GM12878 (cell line): ENCODE data around the gene NALF2. TPM values are rescaled to one million over a fixed set of nuclear protein-coding genes. Genes with fewer than 3 reads are reported as not detected.

Source experiments
- ATAC-seq: fragments of 200-7000 bp; cut with Tn5 transposase; 3 replicates; pipeline ENCODE4 v1.9.1; 2020; ENCODE audit warnings: mild to moderate bottlenecking, moderate library complexity
- BruUV-seq: library from RNA; stranded (reverse); fragments of 400-500 nt; replicated peaks from 2 replicates; lab custom pipeline; 2021; lab: Mats Ljungman, UMichigan
- CTCF ChIA-PET: fragments of 300-600 bp; sonication (Branson Sonifier 250); formaldehyde crosslinking; extraction: SDS; loops from one replicate; lab custom pipeline; 2021; ENCODE audit warnings: inconsistent platforms; lab: Yijun Ruan, JAX
- POLR2A ChIA-PET: fragments of 350-600 bp; formaldehyde crosslinking; extraction: SDS; loops from one replicate; lab custom pipeline; 2021; ENCODE audit warnings: inconsistent platforms; lab: Charles Lee
- RAD21 ChIA-PET: fragments of 300-600 bp; sonication (Branson Sonifier 250); formaldehyde crosslinking; loops from one replicate; lab custom pipeline; 2023; ENCODE audit warnings: antibody characterized with exemption; ENCODE audit not compliant: unreplicated experiment; lab: Charles Lee
- SMC1A ChIA-PET: fragments of 300-600 bp; sonication (Branson Sonifier 250); formaldehyde crosslinking; loops from one replicate; lab custom pipeline; 2023; ENCODE audit not compliant: unreplicated experiment, uncharacterized antibody; lab: Charles Lee
- DNase-seq: peaks from one replicate; pipeline ENCODE4 v3.0.0-alpha.2; 2011; ENCODE audit warnings: low read depth, low spot score
- FAIRE-seq: peaks from 3 replicates; lab custom pipeline; 2011; peaks lifted over from hg19 to GRCh38; lab: Jason Lieb, UNC
- H2AFZ ChIP-seq: 2 replicates; pipeline ENCODE4 v1.6.0; 2011; ENCODE audit warnings: low read depth, low read length, control low read depth; ENCODE audit not compliant: control insufficient read depth
- H3K27ac ChIP-seq: 2 replicates; pipeline ENCODE4 v1.5.1; 2011; ENCODE audit warnings: control low read depth; ENCODE audit not compliant: control insufficient read depth, insufficient read depth
- H3K27me3 ChIP-seq, 2 experiments: replicated peaks in 1 of 2; 2 replicates each; pipeline versions ENCODE4 v1.6.0 to v1.6.1; 2011; ENCODE audit warnings: low read length in 1 of 2; ENCODE audit not compliant: control insufficient read depth in 2 of 2, insufficient read depth in 2 of 2
- H3K36me3 ChIP-seq, 2 experiments: 2 replicates each; pipeline ENCODE4 v1.5.1; 2011; ENCODE audit warnings: low read length in 1 of 2; ENCODE audit not compliant: control insufficient read depth in 2 of 2, insufficient read depth in 2 of 2
- H3K4me1 ChIP-seq: 2 replicates; pipeline ENCODE4 v1.6.1; 2011; ENCODE audit warnings: mild to moderate bottlenecking, low read length, moderate library complexity, mixed read lengths; ENCODE audit not compliant: control insufficient read depth, insufficient read depth
- H3K4me2 ChIP-seq: 2 replicates; pipeline ENCODE4 v1.6.0; 2011; ENCODE audit warnings: control low read depth; ENCODE audit not compliant: control insufficient read depth, insufficient read depth
- H3K4me3 ChIP-seq: fragments of 200-600 bp; sonication (generic); 2 replicates; pipeline ENCODE4 v1.5.1; 2016
- H3K79me2 ChIP-seq: 2 replicates; pipeline ENCODE4 v1.6.0; 2011; ENCODE audit warnings: low read length; ENCODE audit not compliant: control insufficient read depth, insufficient read depth
- H3K9ac ChIP-seq: 2 replicates; pipeline ENCODE4 v1.8.0; 2011; ENCODE audit warnings: low read length, control low read depth, mixed read lengths; ENCODE audit not compliant: control insufficient read depth, insufficient read depth
- H3K9me3 ChIP-seq: replicated peaks from 3 replicates; pipeline ENCODE4 v1.5.1; 2011; ENCODE audit warnings: mild to moderate bottlenecking, low read length; ENCODE audit not compliant: control insufficient read depth, insufficient read depth
- H4K20me1 ChIP-seq: 2 replicates; pipeline ENCODE4 v1.6.0; 2011; ENCODE audit not compliant: control insufficient read depth, insufficient read depth
- HCFC1 ChIP-seq: fragments of 150-350 bp; IDR thresholded peaks from 2 replicates; pipeline ENCODE4 v1.6.1; 2014; ENCODE audit warnings: low read length
- KLF5 ChIP-seq: fragments of 450-650 bp; IDR thresholded peaks from 2 replicates; pipeline ENCODE4 v1.6.1; 2014; ENCODE audit warnings: mild to moderate bottlenecking; ENCODE audit not compliant: partially characterized antibody
- PML ChIP-seq: IDR thresholded peaks from 2 replicates; pipeline ENCODE4 v1.6.1; 2012; ENCODE audit warnings: low read length, inconsistent platforms
- POLR2AphosphoS5 ChIP-seq: IDR thresholded peaks from 2 replicates; pipeline ENCODE4 v1.6.1; 2011; ENCODE audit warnings: mild to moderate bottlenecking, low read length, inconsistent platforms
- SIN3A ChIP-seq: IDR thresholded peaks from 2 replicates; pipeline ENCODE4 v1.6.1; 2012; ENCODE audit warnings: low read depth, low read length, improper control_type of control experiment
- SUPT20H ChIP-seq: IDR thresholded peaks from 2 replicates; pipeline ENCODE4 v1.6.1; 2011; ENCODE audit warnings: low read depth, mild to moderate bottlenecking, low read length, moderate library complexity, borderline replicate concordance; ENCODE audit not compliant: control insufficient read depth
- ZBED1 ChIP-seq: IDR thresholded peaks from 2 replicates; pipeline ENCODE4 v1.6.1; 2016; ENCODE audit warnings: borderline replicate concordance
- WGBS: methylation state at CpG from one replicate; pipeline ENCODE4 v1.1.6; 2016; ENCODE audit warnings: low lambda C conversion rate; ENCODE audit not compliant: insufficient replicate concordance, insufficient coverage; ENCODE audit errors: missing lambda C conversion rate; 5-methylcytosine and 5-hydroxymethylcytosine counted together
- in situ Hi-C: fragments of 300-500 bp; cut with MboI; formaldehyde crosslinking; loops from 9 replicates; pipeline ENCODE4 v1.14.3; 2018; ENCODE audit warnings: mixed read lengths
- intact Hi-C: fragments of 100-400 bp; cut with micrococcal nuclease; formaldehyde crosslinking; loops from one replicate; pipeline ENCODE4 v1.14.2; 2022; ENCODE audit not compliant: unreplicated experiment
- polyA plus RNA-seq, 11 experiments: library from polyadenylated mRNA; depleted of rRNA in 4 of 11; unstranded in 6 of 11; stranded (reverse) in 5 of 11; fragments of >200 nt; fragmentation: Nextera tagmentation in 4 of 11; fragmentation: Illumina TruSeq in 1 of 11; extraction: Ambion mirVana in 4 of 11; extraction: Trizol in 1 of 11; gene quantifications; 1 replicate in 1 of 11; 2 replicates in 10 of 11; pipeline versions ENCODE4 v1.2.1 to v1.2.3, GENCODE V29; 2011 to 2016; ENCODE audit warnings: inconsistent platforms in 2 of 11, missing spikeins in 2 of 11, low read depth in 1 of 11
- total RNA-seq, 4 experiments: library from RNA; depleted of rRNA in 3 of 4; stranded (reverse); fragments of >200 nt in 3 of 4; fragmentation: Illumina TruSeq in 1 of 4; extraction: Trizol in 1 of 4; gene quantifications; 2 replicates each; pipeline versions ENCODE4 v1.2.1 to v1.2.3, GENCODE V29; 2013 to 2021
- TF ChIP-seq, protein P1 (sequence below): fragments of 450-650 bp; IDR thresholded peaks from 2 replicates; pipeline ENCODE4 v1.6.1; 2018; ENCODE audit warnings: mild to moderate bottlenecking, low read depth, moderate library complexity; ENCODE audit not compliant: partially characterized antibody
- TF ChIP-seq, protein P2 (sequence below): IDR thresholded peaks from 2 replicates; pipeline ENCODE4 v1.6.1; 2011; ENCODE audit warnings: mild to moderate bottlenecking, low read depth, low read length, moderate library complexity; ENCODE audit not compliant: insufficient replicate concordance
- TF ChIP-seq, protein P3 (sequence below): fragments of 450-650 bp; formaldehyde crosslinking; IDR thresholded peaks from 2 replicates; pipeline ENCODE4 v1.5.0; 2022; ENCODE audit warnings: mild to moderate bottlenecking, missing genetic modification characterization
- TF ChIP-seq, protein P4 (sequence below): fragments of 450-650 bp; formaldehyde crosslinking; IDR thresholded peaks from 2 replicates; pipeline ENCODE4 v1.4.0; 2022; ENCODE audit warnings: mild to moderate bottlenecking, moderate library complexity

Gene NALF2
- total and polyA plus RNA-seq, 10 of the 15 experiments (the other 5 are each of a cell fraction or from before 2014, with no cell fraction given), result not detected

DNA sequence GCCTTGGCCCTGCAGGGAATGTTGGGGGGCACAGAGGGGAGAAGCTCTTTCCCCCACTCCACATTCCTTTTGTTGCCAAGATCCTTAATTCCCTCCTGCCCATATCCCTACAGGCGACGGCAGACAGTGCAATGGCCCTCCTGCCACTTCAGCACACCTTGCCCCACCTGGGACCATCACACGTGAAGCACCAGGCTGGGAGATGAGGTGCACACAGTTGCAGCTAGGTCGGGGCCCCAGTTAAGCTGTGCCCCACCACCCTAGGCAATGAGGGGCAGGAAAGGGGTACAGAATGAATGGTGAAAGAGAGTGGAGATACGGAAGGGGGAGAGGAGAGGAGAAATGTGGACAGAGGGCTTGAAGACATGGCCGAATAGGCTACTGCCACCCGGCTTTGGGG lies 26.2 kb downstream of the NALF2 start (continued):
- TF ChIP-seq, protein P1, sequence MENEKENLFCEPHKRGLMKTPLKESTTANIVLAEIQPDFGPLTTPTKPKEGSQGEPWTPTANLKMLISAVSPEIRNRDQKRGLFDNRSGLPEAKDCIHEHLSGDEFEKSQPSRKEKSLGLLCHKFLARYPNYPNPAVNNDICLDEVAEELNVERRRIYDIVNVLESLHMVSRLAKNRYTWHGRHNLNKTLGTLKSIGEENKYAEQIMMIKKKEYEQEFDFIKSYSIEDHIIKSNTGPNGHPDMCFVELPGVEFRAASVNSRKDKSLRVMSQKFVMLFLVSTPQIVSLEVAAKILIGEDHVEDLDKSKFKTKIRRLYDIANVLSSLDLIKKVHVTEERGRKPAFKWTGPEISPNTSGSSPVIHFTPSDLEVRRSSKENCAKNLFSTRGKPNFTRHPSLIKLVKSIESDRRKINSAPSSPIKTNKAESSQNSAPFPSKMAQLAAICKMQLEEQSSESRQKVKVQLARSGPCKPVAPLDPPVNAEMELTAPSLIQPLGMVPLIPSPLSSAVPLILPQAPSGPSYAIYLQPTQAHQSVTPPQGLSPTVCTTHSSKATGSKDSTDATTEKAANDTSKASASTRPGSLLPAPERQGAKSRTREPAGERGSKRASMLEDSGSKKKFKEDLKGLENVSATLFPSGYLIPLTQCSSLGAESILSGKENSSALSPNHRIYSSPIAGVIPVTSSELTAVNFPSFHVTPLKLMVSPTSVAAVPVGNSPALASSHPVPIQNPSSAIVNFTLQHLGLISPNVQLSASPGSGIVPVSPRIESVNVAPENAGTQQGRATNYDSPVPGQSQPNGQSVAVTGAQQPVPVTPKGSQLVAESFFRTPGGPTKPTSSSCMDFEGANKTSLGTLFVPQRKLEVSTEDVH, result no peak
- TF ChIP-seq, protein P2, sequence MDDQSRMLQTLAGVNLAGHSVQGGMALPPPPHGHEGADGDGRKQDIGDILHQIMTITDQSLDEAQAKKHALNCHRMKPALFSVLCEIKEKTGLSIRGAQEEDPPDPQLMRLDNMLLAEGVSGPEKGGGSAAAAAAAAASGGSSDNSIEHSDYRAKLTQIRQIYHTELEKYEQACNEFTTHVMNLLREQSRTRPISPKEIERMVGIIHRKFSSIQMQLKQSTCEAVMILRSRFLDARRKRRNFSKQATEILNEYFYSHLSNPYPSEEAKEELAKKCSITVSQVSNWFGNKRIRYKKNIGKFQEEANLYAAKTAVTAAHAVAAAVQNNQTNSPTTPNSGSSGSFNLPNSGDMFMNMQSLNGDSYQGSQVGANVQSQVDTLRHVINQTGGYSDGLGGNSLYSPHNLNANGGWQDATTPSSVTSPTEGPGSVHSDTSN, result no peak
- TF ChIP-seq SUPT20H, result no peak

DNA sequence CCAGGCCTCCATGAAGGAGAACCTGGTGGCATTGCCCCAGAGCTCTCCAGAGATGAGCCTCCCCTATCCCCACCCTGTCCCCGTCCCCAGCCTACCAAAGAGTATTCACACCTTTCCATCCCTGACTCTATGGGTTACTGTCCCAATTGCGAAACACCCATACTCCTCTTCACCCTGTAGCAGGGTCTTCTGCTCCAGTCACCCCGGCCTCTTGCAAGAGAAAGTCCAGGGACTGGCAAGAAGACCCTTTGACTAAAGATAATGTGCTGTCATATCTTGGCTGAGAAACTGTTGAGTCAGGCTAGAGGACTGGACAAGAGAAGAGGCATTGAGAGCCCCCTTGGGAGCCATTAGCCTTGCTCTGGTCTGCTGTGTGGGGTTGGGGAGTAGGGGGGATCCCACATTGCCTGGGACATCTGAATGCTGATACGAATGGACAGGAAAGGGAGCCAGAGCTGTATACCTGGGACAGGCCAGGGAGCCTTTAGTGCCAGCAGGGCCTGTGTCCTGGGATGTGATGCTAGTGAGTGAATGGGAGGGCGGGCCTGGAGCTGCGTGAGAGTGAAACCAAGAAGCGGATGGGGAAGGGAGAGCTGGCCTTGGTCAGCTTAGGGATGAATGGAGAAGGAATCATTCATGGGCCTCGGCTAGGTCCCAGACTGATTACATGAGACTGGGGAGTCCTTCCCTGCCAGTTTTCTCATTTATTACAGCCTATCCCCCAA lies 27.1 kb downstream of the NALF2 start:
- Histone ChIP-seq H3K27ac (no peak overlapping the region), H4K20me1 (no peaks in the 10 kb centered on the region), H3K4me3 (no peak overlapping the region), H3K36me3 (no peaks in the 10 kb centered on the region), H2AFZ (no peak overlapping the region), H3K9me3 (no peaks in the 10 kb centered on the region; the same call in 2 of the 3 replicates), H3K79me2 (no peaks in the 10 kb centered on the region), H3K9ac (no peak overlapping the region), H3K27me3 (no peaks in the 10 kb centered on the region), H3K4me2 (no peak overlapping the region), H3K4me1 (no peaks in the 10 kb centered on the region)
- ChIA-PET RAD21 (no interaction called here), POLR2A (no interaction called here), SMC1A (no interaction called here), CTCF (no interaction called here)
- in situ Hi-C loops (loop anchor here (10.0 kb wide), 1 partner anchor 504 kb away; no protein-coding TSS in a partner anchor), intact Hi-C loops (no loop called here)
- DNase-seq, result no peak
- no TSS peak for BruUV-seq
- no peak for ATAC-seq
- WGBS, result 6% methylated on average over 8 of the region's 8 CpGs
- no peak for FAIRE-seq
- TF ChIP-seq ZBED1 (no peak), HCFC1 (no peak), KLF5 (no peak), POLR2AphosphoS5 (no peak), PML (no peak), SIN3A (no peak)
- TF ChIP-seq, protein P3, sequence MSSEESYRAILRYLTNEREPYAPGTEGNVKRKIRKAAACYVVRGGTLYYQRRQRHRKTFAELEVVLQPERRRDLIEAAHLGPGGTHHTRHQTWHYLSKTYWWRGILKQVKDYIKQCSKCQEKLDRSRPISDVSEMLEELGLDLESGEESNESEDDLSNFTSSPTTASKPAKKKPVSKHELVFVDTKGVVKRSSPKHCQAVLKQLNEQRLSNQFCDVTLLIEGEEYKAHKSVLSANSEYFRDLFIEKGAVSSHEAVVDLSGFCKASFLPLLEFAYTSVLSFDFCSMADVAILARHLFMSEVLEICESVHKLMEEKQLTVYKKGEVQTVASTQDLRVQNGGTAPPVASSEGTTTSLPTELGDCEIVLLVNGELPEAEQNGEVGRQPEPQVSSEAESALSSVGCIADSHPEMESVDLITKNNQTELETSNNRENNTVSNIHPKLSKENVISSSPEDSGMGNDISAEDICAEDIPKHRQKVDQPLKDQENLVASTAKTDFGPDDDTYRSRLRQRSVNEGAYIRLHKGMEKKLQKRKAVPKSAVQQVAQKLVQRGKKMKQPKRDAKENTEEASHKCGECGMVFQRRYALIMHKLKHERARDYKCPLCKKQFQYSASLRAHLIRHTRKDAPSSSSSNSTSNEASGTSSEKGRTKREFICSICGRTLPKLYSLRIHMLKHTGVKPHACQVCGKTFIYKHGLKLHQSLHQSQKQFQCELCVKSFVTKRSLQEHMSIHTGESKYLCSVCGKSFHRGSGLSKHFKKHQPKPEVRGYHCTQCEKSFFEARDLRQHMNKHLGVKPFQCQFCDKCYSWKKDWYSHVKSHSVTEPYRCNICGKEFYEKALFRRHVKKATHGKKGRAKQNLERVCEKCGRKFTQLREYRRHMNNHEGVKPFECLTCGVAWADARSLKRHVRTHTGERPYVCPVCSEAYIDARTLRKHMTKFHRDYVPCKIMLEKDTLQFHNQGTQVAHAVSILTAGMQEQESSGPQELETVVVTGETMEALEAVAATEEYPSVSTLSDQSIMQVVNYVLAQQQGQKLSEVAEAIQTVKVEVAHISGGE (CRISPR knock-in tag), result no peak
- TF ChIP-seq, protein P4, sequence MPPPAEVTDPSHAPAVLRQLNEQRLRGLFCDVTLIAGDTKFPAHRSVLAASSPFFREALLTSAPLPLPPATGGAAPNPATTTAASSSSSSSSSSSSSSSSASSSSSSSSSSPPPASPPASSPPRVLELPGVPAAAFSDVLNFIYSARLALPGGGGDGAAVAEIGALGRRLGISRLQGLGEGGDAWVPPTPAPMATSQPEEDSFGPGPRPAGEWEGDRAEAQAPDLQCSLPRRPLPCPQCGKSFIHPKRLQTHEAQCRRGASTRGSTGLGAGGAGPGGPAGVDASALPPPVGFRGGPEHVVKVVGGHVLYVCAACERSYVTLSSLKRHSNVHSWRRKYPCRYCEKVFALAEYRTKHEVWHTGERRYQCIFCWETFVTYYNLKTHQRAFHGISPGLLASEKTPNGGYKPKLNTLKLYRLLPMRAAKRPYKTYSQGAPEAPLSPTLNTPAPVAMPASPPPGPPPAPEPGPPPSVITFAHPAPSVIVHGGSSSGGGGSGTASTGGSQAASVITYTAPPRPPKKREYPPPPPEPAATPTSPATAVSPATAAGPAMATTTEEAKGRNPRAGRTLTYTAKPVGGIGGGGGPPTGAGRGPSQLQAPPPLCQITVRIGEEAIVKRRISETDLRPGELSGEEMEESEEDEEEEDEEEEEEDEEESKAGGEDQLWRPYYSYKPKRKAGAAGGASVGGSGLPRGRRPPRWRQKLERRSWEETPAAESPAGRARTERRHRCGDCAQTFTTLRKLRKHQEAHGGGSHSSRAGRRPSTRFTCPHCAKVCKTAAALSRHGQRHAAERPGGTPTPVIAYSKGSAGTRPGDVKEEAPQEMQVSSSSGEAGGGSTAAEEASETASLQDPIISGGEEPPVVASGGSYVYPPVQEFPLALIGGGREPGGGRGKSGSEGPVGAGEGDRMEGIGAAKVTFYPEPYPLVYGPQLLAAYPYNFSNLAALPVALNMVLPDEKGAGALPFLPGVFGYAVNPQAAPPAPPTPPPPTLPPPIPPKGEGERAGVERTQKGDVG (CRISPR knock-in tag), result no peak
